HG03432 (cell line): ENCODE measurements around the gene CLEC12A.

Source experiments
- ATAC-seq: cut with Tn5 transposase; IDR thresholded peaks from one replicate; pipeline ENCODE4 v1.9.1; 2021; ENCODE audit warnings: mild to moderate bottlenecking, moderate library complexity; ENCODE audit not compliant: unreplicated experiment

CLEC12A gene

DNA sequence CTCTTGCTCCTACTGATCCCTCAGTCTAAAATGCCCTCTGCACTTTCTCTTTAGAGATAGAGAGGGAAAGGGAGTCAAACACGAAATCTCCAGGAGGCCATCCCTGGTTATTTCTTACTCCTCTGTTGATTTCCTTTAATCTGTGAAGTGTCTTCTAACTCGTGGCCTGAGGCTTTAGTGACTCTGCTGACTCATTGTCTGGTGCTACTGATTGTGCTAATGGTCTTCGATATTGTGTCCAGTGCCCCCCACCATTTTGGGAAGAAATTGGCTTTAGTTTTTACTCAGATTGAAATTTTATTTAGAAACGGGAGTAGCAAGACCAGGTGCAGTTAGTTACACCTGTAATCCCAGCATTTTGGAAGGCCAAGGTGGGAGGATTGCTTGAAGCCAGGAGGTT, 60.1 kb downstream of the CLEC12A start:
- no peak for ATAC-seq

DNA sequence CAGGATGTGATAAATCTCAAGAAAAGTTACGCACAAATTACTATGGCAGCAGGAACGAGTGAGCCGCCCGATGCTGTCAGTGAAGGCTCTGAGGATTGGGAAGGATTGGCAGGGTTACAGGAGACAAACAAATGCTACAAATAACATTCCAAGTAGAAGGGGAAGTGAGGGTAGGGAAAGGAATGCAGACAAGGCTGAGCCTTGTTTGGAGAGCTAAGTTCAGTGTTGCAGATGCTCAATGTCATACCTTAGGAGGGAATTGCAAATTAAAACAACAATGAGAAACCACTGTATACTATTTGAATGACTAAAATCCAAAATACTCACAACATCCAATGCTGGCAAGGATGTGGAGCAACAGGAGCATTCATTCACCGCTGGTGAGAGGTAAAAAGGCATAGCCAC, 60.6 kb downstream of the CLEC12A start:
- ATAC-seq, result no peak

GRCh38 chr12:10033783-10034545, 62.8 kb downstream of the CLEC12A start:
- no peak for ATAC-seq
